A549 (cell line): Measurements from ENCODE around the gene SLC36A3.

ENCODE experiments used
- BCL3 ChIP-seq: fragments of >200 bp; sonication (Bioruptor Twin); formaldehyde crosslinking; IDR thresholded peaks from 3 replicates; pipeline ENCODE4 v1.6.1; 2016
- CEBPB ChIP-seq, 2 experiments: fragments of >200 bp in 1 of 2; sonication (Bioruptor Twin) in 1 of 2; formaldehyde crosslinking in 1 of 2; IDR thresholded peaks; 2 replicates each; pipeline ENCODE4 v1.6.1; 2012 to 2016
- CTCF ChIP-seq: fragments of >200 bp; sonication (Bioruptor Twin); formaldehyde crosslinking; IDR thresholded peaks from 3 replicates; pipeline ENCODE4 v1.5.1; 2016
- ELK1 ChIP-seq: fragments of 150-350 bp; IDR thresholded peaks from 2 replicates; pipeline ENCODE4 v1.6.1; 2014; ENCODE audit warnings: low read depth, mild to moderate bottlenecking, low read length
- EP300 ChIP-seq, 2 experiments: fragments of >200 bp; sonication (Bioruptor Twin); formaldehyde crosslinking; IDR thresholded peaks; 2 replicates in 1 of 2; 3 replicates in 1 of 2; pipeline ENCODE4 v1.6.1; 2016 to 2017
- ESRRA ChIP-seq: fragments of 150-350 bp; IDR thresholded peaks from 2 replicates; pipeline ENCODE4 v1.6.1; 2014; ENCODE audit warnings: mild to moderate bottlenecking, low read length, borderline replicate concordance
- HDAC2 ChIP-seq: fragments of 200-600 bp; sonication (generic); IDR thresholded peaks from 2 replicates; pipeline ENCODE4 v1.6.1; 2016
- KDM1A ChIP-seq: fragments of 200-600 bp; sonication (generic); IDR thresholded peaks from 2 replicates; pipeline ENCODE4 v1.6.1; 2016; ENCODE audit warnings: low read depth, mild to moderate bottlenecking
- MAZ ChIP-seq: fragments of 150-350 bp; IDR thresholded peaks from 2 replicates; pipeline ENCODE4 v1.6.1; 2014; ENCODE audit warnings: antibody characterized with exemption, low read depth, low read length, borderline replicate concordance
- MYC ChIP-seq: IDR thresholded peaks from 2 replicates; pipeline ENCODE4 v1.6.1; 2012; ENCODE audit warnings: mild to moderate bottlenecking, inconsistent platforms, low read length, improper control_type of control experiment, borderline replicate concordance
- REST ChIP-seq: fragments of 200-600 bp; sonication (generic); IDR thresholded peaks from 2 replicates; pipeline ENCODE4 v1.6.1; 2016; ENCODE audit warnings: antibody characterized with exemption, mild to moderate bottlenecking, moderate library complexity
- RNF2 ChIP-seq: fragments of 200-600 bp; sonication (generic); IDR thresholded peaks from 2 replicates; pipeline ENCODE4 v1.6.1; 2016; ENCODE audit warnings: low read depth, mild to moderate bottlenecking, antibody characterized with exemption, moderate library complexity, borderline replicate concordance
- TP53 ChIP-seq: fragments of 250-450 bp; sonication (Bioruptor Pico); IDR thresholded peaks from 2 replicates; pipeline ENCODE4 v1.5.0; 2021; ENCODE audit warnings: mild to moderate bottlenecking, moderate library complexity

- no peak for TF ChIP-seq CTCF
- TF ChIP-seq MAZ, result no peak
- no peak for TF ChIP-seq KDM1A
- TF ChIP-seq CEBPB (IDR thresholded peaks at IDR 0.05), result no peak
- TF ChIP-seq BCL3, result no peak
- TF ChIP-seq TP53, result no peak
- TF ChIP-seq MYC, result no peak
- TF ChIP-seq HDAC2, result no peak
- TF ChIP-seq ELK1, result no peak
- no peak for TF ChIP-seq EP300 (IDR thresholded peaks at IDR 0.05)
- TF ChIP-seq RNF2, result no peak
- no peak for TF ChIP-seq REST
- TF ChIP-seq ESRRA, result no peak
Measured at GRCh38 chr5:151236888-151237287, 66.7 kb downstream of the SLC36A3 start.
